GM03348 (cell line): Measurements from ENCODE around the gene TCEAL7.
A peak's percentile ranks its signal among the peaks of the same experiment; 100 is the strongest.

Experiments
- DNase-seq: peaks from one replicate; pipeline ENCODE4 v3.0.0; 2012; ENCODE audit warnings: low spot score

TCEAL7 gene

DNA sequence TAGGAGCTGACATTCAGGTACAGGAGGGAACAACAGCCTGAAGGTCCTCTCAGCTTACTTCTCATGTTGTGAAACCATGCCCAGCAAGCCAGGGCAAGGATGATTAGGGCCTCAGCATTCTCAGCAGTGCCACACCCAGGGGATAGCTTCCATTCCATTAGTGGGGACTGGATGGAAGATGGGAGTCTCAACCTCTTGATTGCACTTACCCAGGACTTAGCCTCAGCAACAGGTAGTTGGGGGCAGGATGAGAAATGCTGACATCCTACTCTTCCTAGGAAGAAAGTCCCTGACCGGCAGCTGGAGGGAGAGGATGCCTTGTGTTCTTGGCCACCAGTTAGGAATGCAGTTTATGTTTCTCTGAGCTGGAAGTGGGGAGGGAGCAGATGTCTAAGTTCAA is 37.5 kb downstream of the TCEAL7 start:
- DNase-seq = peak; percentile 17

DNA sequence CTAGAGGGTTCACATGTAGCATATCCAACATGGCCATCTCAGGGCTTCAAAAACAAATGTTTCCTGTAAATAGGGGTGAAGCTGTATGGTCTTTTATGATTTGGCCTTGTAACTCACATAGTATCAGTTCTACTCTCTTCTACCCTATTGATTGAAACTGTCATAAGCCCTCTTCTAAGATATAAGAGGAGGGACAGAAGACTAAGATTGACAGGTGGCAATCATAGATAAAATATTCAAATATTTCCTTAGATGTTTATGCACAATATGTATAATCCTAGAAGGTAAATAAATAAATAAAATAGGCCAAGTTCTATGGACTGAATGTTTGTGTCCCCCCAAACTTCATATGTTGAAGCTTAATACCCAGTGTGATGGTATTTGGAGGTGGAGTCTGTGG is 39.4 kb downstream of the TCEAL7 start:
- DNase-seq = no peak

DNA sequence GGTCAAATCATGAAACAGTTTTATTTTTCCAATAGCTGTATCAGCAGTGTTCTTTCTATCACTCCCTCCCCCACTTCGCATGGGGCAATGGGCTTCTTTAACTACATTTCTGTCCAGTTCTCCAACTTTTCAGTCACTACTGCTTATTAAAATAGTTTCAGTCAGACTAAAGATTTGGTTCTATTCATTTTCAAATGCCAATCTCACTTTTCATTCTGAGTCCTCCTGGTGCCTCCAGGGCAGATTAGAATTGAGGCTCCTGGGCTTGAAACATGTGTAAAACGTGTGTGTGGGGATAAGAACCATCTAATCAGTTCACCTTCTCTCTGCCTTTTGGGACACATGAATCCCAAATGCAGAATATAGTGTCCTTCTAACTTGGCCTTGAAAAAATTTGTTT is 42.8 kb downstream of the TCEAL7 start:
- no peak for DNase-seq

DNA sequence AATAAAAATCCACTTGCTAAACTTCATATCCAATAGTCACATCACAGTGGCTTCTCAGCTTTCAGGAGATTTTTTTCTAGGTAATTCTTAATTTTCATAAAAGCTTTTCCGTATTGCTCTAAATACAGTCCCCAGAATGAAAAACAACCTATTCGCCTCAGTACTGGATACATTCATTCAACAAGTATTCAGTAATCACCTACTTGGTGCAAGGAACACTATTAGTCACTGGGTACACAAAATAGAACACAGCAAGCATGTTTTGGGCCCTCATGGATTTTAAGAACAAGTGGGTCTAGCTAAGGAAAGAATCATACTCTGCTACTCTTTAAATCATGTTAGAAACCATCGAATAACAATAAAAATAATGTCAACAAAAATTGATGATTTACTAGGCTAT is 43.5 kb downstream of the TCEAL7 start:
- DNase-seq = no peak

DNA sequence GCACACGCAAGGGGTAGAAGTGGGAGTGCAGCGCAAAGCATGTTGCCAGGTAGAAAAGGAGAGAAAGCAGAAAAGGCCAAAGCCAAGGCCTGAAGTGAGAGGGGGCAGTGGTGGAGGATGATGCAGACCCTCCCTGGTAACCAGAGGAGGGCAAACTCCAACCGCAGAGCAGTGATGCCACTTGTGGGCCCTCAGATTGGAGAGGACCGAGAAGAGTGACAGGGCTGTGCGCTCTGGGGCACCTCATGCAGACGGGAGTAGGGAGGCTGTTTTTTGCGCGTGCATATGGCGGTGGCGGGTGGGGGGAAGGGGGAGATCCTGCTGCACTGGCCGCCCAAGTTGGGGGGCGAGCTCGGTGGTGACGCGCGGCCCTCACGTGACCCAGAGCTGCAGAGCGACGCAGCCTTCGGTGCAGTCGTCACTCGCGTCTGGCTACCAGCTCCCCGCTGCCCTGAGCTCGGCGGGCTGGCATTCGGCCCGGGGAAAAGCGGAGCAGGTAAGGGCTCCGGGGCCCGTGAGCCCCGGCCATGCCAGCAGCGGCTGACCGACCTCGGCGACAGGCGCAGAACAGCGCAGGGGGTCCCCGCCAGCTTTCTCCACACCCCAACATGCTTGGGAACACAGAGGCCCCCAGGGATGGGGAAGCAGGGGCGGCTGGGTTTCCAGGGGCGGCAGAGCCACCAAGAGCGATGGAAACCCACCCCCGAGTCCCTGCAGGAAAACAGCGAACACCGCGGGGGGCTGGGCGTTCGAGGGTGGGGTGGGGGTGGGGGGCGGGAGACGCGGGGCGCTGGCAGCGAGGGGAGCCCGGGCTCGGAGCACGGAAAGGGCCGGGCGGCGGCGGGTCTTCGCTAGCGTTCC is 46.3 kb downstream of the TCEAL7 start, which contains the start of gene BEX3:
TSS of gene BEX3 (plus strand) at position 421 of the 861 bp plus-strand sequence. CDS start 984 bp downstream, outside the sequence.
- DNase-seq = peak; percentile 66

DNA sequence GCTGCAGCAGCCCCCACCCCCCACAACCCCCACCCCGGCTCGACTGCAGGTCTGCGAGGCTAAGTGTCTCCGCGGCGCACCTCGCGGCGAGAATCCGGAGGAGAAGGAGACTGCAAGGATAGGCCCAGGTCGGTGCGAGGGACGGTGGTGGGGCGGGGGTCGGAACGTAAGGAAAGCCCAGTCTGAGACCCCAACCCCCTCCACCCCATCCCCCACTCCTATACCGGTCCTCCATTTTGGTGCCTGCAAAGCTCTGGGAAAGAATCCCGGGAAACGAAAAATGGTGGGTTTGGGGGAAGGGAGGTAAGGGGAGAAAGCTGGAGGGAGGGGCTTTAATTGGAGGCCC is 46.9 kb downstream of the TCEAL7 start:
- DNase-seq = peak; percentile 31

DNA sequence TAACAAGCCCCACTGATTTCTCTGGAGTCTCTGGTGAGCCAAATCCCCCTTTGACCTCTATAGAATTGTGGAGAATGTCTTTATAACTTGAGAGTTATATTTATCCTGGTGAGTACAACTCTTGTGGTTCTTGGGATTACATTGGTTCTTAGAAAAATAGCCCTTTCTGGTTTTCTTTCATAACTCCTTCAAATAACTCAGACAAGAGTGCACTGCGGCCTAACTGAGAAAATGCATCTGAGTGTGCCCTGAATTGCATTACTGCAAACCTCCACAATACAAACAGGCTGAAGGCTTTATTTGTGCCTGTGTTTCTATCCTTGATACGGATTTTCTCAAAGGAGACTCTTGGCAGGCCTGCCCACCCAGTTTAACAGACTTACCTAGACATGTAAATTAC is 49.0 kb downstream of the TCEAL7 start:
- no peak for DNase-seq
